ENCODE measurements around the gene SARM1.

DNA sequence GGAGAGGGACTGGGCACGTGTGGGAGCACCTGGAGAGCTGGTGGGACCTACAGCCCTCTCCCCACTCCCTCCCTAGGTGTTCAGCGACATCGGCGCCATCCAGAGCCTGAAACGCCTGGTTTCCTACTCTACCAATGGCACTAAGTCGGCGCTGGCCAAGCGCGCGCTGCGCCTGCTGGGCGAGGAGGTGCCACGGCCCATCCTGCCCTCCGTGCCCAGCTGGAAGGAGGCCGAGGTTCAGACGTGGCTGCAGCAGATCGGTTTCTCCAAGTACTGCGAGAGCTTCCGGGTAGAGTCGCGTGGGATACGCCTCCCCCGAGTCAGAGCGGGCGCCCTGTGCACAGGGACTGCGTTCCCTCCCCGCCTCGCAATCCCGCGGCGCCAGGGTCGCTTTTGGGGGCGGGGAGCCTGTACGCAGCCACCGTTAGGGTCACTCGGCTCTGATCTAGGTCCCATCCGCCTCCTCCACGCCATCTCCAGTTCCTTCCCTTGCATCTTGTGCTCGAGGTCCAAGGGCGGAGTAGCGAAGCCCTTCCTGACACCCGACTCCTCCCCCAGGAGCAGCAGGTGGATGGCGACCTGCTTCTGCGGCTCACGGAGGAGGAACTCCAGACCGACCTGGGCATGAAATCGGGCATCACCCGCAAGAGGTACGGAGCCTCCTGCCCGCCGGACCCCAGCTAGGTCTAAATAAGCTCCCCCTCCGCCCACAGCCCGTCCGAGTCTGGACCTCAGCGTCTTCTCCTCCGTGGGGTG lies 13.0 kb downstream of the SARM1 start:
- TF ChIP-seq, protein P1, sequence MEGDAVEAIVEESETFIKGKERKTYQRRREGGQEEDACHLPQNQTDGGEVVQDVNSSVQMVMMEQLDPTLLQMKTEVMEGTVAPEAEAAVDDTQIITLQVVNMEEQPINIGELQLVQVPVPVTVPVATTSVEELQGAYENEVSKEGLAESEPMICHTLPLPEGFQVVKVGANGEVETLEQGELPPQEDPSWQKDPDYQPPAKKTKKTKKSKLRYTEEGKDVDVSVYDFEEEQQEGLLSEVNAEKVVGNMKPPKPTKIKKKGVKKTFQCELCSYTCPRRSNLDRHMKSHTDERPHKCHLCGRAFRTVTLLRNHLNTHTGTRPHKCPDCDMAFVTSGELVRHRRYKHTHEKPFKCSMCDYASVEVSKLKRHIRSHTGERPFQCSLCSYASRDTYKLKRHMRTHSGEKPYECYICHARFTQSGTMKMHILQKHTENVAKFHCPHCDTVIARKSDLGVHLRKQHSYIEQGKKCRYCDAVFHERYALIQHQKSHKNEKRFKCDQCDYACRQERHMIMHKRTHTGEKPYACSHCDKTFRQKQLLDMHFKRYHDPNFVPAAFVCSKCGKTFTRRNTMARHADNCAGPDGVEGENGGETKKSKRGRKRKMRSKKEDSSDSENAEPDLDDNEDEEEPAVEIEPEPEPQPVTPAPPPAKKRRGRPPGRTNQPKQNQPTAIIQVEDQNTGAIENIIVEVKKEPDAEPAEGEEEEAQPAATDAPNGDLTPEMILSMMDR (IDR thresholded peaks at IDR 0.05; ENCODE audit: low read length): no peak
- TF ChIP-seq EZH2phosphoT487 (IDR thresholded peaks at IDR 0.05; ENCODE audit: low read length): no peak
- no peak for TF ChIP-seq EZH2 (optimal IDR thresholded peaks at IDR 0.05; ENCODE audit: low read depth, low read length)
